DOHH2 (cell line): ENCODE results near the gene RBM3.

Source experiments
- H3F3A ChIP-seq: fragments of 200-600 bp; sonication (generic), shearing (Covaris generic); 2 replicates; pipeline ENCODE4 v1.6.0; 2016; ENCODE audit warnings: antibody characterized with exemption, mild to moderate bottlenecking; ENCODE audit not compliant: control insufficient read depth, insufficient read depth
- H3K27ac ChIP-seq: fragments of 200-600 bp; sonication (generic); 2 replicates; pipeline ENCODE4 v1.5.1; 2014; ENCODE audit warnings: low read depth, mild to moderate bottlenecking, low read length, moderate library complexity
- H3K27me3 ChIP-seq: fragments of 200-600 bp; sonication (generic); 2 replicates; pipeline ENCODE4 v1.6.1; 2014; ENCODE audit warnings: mild to moderate bottlenecking, low read length, mixed read lengths; ENCODE audit not compliant: control insufficient read depth
- H3K36me3 ChIP-seq: fragments of 200-600 bp; sonication (generic); 2 replicates; pipeline ENCODE4 v1.6.1; 2014; ENCODE audit warnings: mild to moderate bottlenecking, low read length, moderate library complexity, mixed read lengths; ENCODE audit not compliant: control insufficient read depth
- H3K4me1 ChIP-seq: fragments of 200-600 bp; sonication (generic); 2 replicates; pipeline ENCODE4 v1.6.1; 2014; ENCODE audit warnings: mild to moderate bottlenecking, low read length, mixed read lengths; ENCODE audit not compliant: control insufficient read depth
- H3K4me2 ChIP-seq: fragments of 200-600 bp; sonication (generic); 2 replicates; pipeline ENCODE4 v1.6.0; 2014; ENCODE audit warnings: mild to moderate bottlenecking, low read length, moderate library complexity
- H3K4me3 ChIP-seq: fragments of 200-600 bp; sonication (generic); 2 replicates; pipeline ENCODE4 v1.5.1; 2014; ENCODE audit warnings: mild to moderate bottlenecking, low read length, mixed read lengths
- H3K79me2 ChIP-seq: fragments of 200-600 bp; sonication (generic); 2 replicates; pipeline ENCODE4 v1.6.1; 2014; ENCODE audit warnings: mild to moderate bottlenecking, low read length, mixed read lengths; ENCODE audit not compliant: control insufficient read depth
- H3K9me2 ChIP-seq: fragments of 200-600 bp; sonication (generic); replicated peaks from 2 replicates; pipeline ENCODE4 v1.6.1; 2014; ENCODE audit warnings: mild to moderate bottlenecking, low read length, mixed read lengths; ENCODE audit not compliant: control insufficient read depth
- H3K9me3 ChIP-seq: fragments of 200-600 bp; sonication (generic); 2 replicates; pipeline ENCODE4 v1.6.1; 2014; ENCODE audit warnings: antibody characterized with exemption, low read length, mixed read lengths; ENCODE audit not compliant: control insufficient read depth, insufficient read depth
- H4K20me1 ChIP-seq: fragments of 200-600 bp; sonication (generic); 2 replicates; pipeline ENCODE4 v1.6.0; 2014; ENCODE audit warnings: low read depth, mild to moderate bottlenecking, antibody characterized with exemption, low read length, moderate library complexity; ENCODE audit not compliant: control insufficient read depth, insufficient read depth
- EZH2phosphoT487 ChIP-seq: fragments of 200-600 bp; sonication (generic); IDR thresholded peaks from 2 replicates; pipeline ENCODE4 v1.6.1; 2017; ENCODE audit warnings: borderline replicate concordance, mild to moderate bottlenecking, antibody characterized with exemption, low read length, moderate library complexity, mixed read lengths
- TF ChIP-seq, protein P1 (sequence below): fragments of 200-600 bp; sonication (generic); IDR thresholded peaks from one replicate; pipeline ENCODE4 v1.5.1; 2014; ENCODE audit warnings: antibody characterized with exemption, mild to moderate bottlenecking, low read depth, low read length; ENCODE audit not compliant: poor library complexity, severe bottlenecking

Gene RBM3

GRCh38 chrX:48626401-48627298 is 52.4 kb downstream of the RBM3 start:
- H3K79me2 ChIP-seq = no peaks in the 10 kb centered on the region
- H3K27ac ChIP-seq = no peak overlapping the region
- TF ChIP-seq, protein P1, sequence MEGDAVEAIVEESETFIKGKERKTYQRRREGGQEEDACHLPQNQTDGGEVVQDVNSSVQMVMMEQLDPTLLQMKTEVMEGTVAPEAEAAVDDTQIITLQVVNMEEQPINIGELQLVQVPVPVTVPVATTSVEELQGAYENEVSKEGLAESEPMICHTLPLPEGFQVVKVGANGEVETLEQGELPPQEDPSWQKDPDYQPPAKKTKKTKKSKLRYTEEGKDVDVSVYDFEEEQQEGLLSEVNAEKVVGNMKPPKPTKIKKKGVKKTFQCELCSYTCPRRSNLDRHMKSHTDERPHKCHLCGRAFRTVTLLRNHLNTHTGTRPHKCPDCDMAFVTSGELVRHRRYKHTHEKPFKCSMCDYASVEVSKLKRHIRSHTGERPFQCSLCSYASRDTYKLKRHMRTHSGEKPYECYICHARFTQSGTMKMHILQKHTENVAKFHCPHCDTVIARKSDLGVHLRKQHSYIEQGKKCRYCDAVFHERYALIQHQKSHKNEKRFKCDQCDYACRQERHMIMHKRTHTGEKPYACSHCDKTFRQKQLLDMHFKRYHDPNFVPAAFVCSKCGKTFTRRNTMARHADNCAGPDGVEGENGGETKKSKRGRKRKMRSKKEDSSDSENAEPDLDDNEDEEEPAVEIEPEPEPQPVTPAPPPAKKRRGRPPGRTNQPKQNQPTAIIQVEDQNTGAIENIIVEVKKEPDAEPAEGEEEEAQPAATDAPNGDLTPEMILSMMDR = no peak
- no peak for TF ChIP-seq EZH2phosphoT487
- no peaks in the 10 kb centered on the region for H3K27me3 ChIP-seq
- H3K4me2 ChIP-seq = no peak overlapping the region
- H3K4me3 ChIP-seq = no peak overlapping the region
- H4K20me1 ChIP-seq = no peaks in the 10 kb centered on the region
- H3K9me2 ChIP-seq = no peaks in the 10 kb centered on the region
- peaks cover 6% of the 10 kb centered on the region for H3K4me1 ChIP-seq
- no peaks in the 10 kb centered on the region for H3K9me3 ChIP-seq
- H3F3A ChIP-seq = no peaks in the 10 kb centered on the region
- no peaks in the 10 kb centered on the region for H3K36me3 ChIP-seq
